ENCODE measurements around the gene TMEM258.

The TMEM258 gene

DNA sequence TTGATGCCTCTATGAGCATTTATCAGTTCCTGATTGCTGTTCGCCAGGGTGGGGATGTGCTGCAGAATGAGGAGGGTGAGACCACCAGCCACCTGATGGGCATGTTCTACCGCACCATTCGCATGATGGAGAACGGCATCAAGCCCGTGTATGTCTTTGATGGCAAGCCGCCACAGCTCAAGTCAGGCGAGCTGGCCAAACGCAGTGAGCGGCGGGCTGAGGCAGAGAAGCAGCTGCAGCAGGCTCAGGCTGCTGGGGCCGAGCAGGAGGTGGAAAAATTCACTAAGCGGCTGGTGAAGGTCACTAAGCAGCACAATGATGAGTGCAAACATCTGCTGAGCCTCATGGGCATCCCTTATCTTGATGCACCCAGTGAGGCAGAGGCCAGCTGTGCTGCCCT is 3.1 kb upstream of the TMEM258 start:
- TF ChIP-seq GATA2 (IDR thresholded peaks at IDR 0.05; ENCODE audit: low read depth, low read length), result no peak
- TF ChIP-seq GATA3 (IDR thresholded peaks at IDR 0.05; ENCODE audit: low read depth, low read length), result no peak

GRCh38 chr11:61794579-61794978 is 2.2 kb upstream of the TMEM258 start:
- TF ChIP-seq GATA3 (IDR thresholded peaks at IDR 0.05; ENCODE audit: low read depth, low read length) (no peak), GATA2 (IDR thresholded peaks at IDR 0.05; ENCODE audit: low read depth, low read length) (no peak)

DNA sequence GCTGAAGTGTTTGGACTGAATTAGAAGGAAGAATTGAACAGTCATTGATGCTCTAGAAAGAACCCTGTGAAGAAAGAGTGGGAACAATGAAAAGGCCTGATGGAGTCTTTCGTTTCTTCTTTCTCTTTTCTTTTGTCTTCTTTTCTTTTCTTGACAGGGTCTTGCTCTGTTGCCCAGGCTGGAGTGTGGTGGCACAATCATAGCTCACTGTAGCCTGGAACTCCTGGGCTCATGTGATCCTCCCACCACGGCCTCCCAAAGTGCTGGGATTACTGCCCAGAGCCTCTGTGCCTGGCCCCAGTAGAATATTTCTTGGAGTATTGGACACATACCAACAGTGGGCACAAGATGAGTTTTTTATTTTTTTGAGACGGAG is 1.4 kb upstream of the TMEM258 start:
- TF ChIP-seq GATA3 (IDR thresholded peaks at IDR 0.05; ENCODE audit: low read depth, low read length) (no peak), GATA2 (IDR thresholded peaks at IDR 0.05; ENCODE audit: low read depth, low read length) (no peak)

GRCh38 chr11:61793083-61793828 is 857 bp upstream of the TMEM258 start:
- TF ChIP-seq GATA3 (IDR thresholded peaks at IDR 0.05; ENCODE audit: low read depth, low read length) (no peak), GATA2 (IDR thresholded peaks at IDR 0.05; ENCODE audit: low read depth, low read length) (no peak)

DNA sequence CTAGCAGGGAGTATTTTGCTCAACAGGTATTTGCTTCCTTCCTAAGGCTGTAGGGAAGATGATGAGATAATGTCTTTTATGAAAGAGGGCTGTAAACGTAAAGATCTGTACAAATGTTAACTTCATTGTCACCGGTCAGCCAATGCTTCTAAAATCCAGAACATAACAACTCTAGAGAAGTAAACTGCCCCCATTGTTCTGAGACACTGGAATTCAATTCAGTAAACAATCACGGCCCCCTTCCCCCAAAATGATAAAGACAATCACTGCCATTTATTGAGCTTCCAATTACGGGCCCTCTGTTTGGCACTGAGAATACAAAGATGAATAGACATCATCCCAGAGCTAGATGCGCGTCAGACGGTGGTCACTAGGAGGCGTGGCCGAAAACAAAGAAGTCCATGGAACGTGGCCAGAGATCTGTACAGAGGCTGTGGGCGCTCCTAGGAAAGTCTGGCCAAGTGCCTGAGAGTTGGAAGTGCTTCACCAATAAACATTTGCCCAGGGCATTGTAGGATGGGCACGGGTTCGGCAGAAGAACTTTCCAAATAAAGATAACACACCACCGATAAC is 576 bp downstream of the TMEM258 start:
- TF ChIP-seq GATA3 (IDR thresholded peaks at IDR 0.05; ENCODE audit: low read depth, low read length) (no peak), GATA2 (IDR thresholded peaks at IDR 0.05; ENCODE audit: low read depth, low read length) (0 out of 2 replicates have a peak, but pooled peaks have one; percentile 7)

- TF ChIP-seq GATA3 (IDR thresholded peaks at IDR 0.05; ENCODE audit: low read depth, low read length), result no peak
- no peak for TF ChIP-seq GATA2 (IDR thresholded peaks at IDR 0.05; ENCODE audit: low read depth, low read length)
Observed at GRCh38 chr11:61787928-61788491, 4.4 kb downstream of the TMEM258 start.

DNA sequence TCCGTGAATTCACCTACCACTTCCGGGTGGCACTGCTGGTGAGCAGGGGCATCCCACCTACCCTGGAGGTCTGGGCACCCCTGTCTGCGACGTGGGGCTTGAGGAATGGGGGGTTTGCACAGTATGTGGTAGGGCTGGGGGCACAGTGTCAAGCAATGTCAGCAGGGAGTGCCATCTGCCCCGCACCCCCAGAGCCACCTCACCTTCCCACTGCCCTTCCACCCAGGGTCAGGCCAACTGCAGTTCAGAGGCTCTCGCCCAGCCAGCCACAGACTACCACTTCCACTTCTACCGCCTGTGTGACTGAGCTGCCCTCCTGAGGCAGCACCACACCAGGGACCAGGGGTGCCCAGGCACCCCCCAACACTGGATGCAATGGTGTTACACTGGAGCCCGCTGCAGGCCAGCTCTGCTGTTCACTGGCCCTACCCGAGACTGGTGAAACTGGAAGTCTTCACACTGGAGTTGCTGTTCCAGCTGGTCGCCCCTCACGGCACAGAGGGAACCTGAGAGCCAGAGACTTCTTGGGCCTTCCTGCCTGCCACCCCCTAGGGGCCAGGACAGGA is 6.5 kb downstream of the TMEM258 start:
- no peak for TF ChIP-seq GATA3 (IDR thresholded peaks at IDR 0.05; ENCODE audit: low read depth, low read length)
- TF ChIP-seq GATA2 (IDR thresholded peaks at IDR 0.05; ENCODE audit: low read depth, low read length), result no peak

GRCh38 chr11:61784506-61784805 is 7.9 kb downstream of the TMEM258 start:
- no peak for TF ChIP-seq GATA2 (IDR thresholded peaks at IDR 0.05; ENCODE audit: low read depth, low read length)
- no peak for TF ChIP-seq GATA3 (IDR thresholded peaks at IDR 0.05; ENCODE audit: low read depth, low read length)

GRCh38 chr11:61783717-61784505 is 8.5 kb downstream of the TMEM258 start:
- TF ChIP-seq GATA3 (IDR thresholded peaks at IDR 0.05; ENCODE audit: low read depth, low read length) (no peak), GATA2 (IDR thresholded peaks at IDR 0.05; ENCODE audit: low read depth, low read length) (no peak)

DNA sequence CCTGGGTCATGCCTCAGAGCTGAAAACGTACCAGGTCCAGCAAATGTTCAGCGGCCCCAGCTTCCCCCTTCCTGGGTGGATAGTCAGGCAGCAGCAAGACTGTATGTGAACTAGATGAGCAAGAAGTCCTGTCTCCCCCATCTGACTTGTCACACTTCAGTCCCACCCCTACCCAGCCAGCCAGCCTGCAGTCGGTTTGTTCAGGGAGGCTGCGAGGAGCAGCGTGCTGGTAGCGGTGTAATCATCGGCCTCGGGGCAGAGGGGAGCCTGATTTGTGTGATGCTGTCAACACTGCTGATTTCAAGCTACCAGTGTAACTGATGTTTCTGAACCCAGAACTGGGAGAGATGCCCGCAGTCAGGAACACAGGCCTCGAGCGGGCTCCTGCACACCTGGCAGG is 9.6 kb downstream of the TMEM258 start:
- TF ChIP-seq GATA3 (IDR thresholded peaks at IDR 0.05; ENCODE audit: low read depth, low read length) (no peak), GATA2 (IDR thresholded peaks at IDR 0.05; ENCODE audit: low read depth, low read length) (no peak)

- TF ChIP-seq GATA3 (IDR thresholded peaks at IDR 0.05; ENCODE audit: low read depth, low read length) (no peak), GATA2 (IDR thresholded peaks at IDR 0.05; ENCODE audit: low read depth, low read length) (no peak)
Observed at GRCh38 chr11:61782299-61782698, 10.1 kb downstream of the TMEM258 start.

GRCh38 chr11:61781585-61781984 is 10.8 kb downstream of the TMEM258 start:
- TF ChIP-seq GATA2 (IDR thresholded peaks at IDR 0.05; ENCODE audit: low read depth, low read length), result no peak
- no peak for TF ChIP-seq GATA3 (IDR thresholded peaks at IDR 0.05; ENCODE audit: low read depth, low read length)

- TF ChIP-seq GATA3 (IDR thresholded peaks at IDR 0.05; ENCODE audit: low read depth, low read length) (no peak), GATA2 (IDR thresholded peaks at IDR 0.05; ENCODE audit: low read depth, low read length) (no peak)
Observed at GRCh38 chr11:61780581-61781162, 11.7 kb downstream of the TMEM258 start.
